NCI-H187 treated with DMSO at 0.1 percent for 48 hours (cell line): Measurements from ENCODE around the gene UTP3.
"Not testable (repeated sequence)": the region's sequence is repeated elsewhere in the genome, so short reads cannot be mapped to it uniquely, and the experiment has no call there.

Source experiments
- DNase-seq: peaks from one replicate; lab custom pipeline; 2025; lab: John Stamatoyannopoulos, UW

The UTP3 gene

DNA sequence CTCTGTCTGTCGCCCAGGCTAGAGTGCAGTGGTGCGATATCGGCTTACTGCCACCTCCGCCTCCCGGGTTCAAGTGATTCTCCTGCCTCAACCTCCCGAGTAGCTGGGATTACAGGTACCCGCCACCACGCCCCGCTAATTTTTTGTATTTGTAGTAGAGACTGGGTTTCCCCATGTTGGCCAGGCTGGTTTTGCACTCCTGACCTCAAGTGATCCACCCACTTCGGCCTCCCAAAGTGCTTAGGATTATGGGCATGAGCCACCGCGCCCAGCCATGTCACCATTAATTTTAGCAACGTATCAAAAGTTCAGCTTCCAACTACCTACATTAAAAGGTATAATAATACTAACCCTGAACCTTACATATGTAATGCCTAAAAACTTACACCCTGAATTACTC is 940 bp upstream of the UTP3 start:
- no peak for DNase-seq

DNA sequence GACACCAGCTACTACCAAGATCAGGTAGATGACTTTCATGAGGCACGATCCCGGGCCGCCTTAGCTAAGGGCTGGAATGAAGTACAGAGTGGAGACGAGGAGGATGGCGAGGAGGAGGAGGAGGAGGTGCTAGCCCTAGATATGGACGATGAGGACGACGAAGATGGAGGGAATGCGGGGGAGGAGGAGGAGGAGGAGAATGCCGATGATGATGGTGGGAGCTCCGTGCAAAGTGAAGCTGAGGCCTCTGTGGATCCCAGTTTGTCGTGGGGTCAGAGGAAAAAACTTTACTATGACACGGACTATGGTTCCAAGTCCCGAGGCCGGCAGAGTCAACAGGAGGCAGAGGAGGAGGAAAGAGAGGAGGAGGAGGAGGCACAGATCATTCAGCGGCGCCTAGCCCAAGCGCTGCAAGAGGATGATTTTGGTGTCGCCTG is 481 bp downstream of the UTP3 start:
- DNase-seq, result no peak

DNA sequence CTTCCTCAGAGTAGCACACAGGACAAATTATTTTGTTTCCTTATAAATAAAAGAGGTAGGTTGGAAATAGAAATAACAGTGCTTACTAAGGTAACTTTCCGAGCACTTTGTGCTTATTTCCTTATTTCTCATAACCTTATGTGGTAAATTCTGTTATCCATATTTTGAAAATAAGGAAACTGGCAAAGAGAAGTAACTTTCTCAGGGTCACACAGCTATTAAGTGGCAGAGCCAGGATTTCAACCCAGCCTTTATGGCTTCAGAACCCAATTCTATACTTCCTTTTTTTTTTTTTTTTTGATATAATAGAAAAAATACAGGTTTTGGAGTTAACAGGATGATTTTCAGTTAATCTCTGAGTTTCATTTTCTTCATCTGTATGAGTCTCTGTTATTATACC is 3.3 kb downstream of the UTP3 start:
- no peak for DNase-seq

DNA sequence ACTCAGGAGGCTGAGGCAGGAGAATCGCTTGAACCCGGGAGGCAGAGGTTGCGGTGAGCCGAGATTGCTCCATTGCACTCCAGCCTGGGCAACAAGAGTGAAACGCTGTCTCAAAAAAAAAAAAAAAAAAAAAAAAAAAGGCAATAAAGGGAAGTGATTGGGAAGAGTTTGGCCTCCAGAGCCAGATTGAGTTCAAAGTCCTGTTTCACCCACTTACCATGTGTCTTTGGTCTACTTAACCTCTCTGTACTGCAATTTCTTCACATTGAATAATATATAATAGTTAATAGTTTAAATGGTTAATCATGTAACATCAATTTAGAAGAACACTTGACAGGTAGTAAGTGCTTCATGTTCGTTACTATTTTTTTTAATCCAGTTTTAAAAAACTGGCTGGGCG is 6.3 kb downstream of the UTP3 start:
- DNase-seq, result not testable (repeated sequence)

DNA sequence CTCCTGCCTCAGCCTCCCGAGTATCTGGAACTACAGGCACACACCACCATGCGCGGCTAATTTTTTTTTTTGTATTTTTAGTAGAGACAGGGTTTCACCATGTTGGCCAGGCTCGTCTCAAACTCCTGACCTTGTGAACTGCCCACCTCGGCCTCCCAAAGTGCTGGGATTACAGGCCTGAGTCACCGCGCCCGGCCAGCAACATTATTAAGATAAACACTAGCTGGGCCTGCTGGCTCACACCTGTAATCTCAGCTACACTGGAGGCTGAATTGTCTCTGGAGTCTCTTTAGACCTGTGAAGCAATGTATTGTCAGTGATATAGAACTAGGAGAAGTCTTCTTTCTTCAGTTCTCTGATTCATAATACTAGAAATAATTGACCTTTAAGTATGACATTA is 10.1 kb downstream of the UTP3 start:
- DNase-seq, result not testable (repeated sequence)

DNA sequence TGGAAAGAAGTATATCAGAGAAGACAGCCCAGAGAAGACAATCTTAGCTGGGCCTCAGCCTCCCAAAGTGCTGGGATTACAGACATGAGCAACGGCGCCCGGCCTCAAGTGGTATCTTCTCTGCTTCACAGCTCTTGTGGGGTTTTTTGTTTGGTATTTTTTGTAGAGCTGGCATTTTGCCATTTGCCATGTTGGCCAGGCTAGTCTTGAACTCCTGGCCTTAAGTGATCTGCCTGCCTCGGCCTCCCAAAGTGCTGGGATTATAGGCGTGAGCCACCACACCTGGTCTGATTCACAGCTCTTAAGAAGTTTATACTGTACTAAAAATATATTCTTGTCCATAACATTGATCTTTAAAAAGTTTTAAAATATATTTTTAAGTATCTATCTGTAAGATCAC is 12.4 kb downstream of the UTP3 start:
- no peak for DNase-seq

DNA sequence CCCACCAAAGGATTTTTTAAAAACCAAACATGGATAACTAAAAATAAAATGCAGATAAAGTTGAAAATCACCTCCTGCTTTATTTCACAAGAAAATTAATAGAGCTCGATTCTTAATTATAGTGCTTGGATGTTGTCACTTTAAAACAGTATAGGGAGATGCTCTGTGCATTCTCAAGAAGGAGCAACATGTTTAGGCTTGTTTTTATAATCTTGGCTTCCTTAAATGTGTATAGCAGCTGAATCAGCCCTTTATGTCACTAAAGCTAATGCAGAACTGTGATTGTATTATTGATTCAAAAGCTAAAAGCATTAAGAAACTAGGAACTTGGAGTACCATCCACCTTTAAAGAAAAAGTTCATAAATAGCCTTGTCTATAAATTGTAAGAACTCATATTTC is 12.9 kb downstream of the UTP3 start:
- DNase-seq, result no peak

DNA sequence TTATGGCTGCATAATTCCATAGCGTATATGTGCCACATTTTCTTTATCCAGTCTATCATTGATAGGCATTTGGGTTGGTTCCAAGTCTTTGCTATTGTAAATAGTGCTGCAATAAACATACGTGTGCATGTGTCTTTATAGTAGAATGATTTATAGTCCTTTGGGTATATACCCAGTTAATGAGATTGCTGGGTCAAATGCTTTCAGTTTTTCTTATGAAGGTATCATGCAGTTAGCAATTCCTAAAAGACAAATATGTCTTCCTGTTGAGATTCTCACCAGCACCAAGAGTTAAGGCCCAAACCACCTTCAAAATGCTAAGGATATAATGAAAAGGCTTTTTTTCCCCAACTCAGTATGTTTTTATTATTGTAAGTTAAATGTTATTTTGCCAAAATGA is 14.3 kb downstream of the UTP3 start:
- not testable (repeated sequence) for DNase-seq

DNA sequence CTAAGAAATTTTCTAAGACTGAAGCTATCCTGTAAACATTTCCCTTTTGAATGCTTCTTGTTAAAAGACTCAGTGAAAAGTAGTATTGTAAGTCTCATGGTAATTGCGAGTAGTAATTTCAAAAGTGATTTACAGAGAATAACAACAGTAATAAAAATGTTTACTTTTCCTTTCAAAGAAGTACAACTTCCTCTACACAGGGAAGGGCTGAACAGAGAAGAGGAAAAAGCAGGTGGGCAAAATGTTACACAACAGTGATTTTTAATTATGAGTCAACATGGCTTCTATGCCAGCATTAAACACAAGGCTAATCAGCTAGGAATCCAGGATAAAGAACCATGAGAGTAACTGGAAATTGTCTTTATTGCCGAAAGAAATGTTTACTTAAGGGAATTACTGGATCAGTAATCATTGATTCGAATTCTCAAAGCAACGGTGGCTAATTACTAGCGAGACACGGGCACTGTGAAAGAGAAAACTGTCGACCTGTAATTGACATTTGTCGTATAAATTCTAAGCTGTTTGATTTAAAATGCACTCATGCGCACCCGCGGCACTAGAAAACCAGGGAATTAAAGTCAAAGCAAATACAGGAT is 15.4 kb downstream of the UTP3 start:
- DNase-seq, result no peak

DNA sequence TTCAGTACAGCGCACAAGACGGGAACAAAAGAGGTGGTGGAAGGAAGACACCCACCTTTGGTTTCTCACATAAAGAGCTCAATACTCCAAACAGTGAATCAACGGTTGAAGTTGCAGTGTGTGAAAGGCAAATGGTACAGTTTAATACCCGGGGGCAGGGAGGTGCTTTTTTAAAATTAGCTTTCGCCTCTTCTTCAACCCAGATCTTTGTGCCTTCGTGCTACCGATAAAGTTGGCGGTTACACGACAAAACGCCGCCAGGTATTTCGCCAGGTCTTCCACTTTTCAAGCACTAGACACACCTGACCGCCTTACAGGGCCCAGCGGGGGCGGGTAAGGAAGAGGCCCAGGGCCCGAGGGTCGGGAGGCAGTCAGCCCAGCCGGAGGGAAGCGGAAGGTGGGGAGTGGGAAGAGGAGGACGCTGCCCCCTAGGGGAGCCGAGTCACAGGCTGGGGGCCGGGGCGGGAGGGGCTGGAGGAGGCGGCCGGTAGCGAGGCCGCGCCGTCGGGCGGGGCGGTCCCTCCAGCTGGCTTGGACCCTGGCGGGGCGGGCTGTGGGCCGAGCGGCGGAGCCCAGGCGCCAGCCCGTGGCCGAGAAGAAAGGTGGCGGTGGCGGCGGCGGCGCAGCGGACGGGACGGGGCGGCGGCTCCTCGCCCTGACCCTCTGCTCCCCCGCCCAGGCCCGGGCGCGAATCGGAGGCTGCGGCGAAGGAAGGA is 16.0 kb downstream of the UTP3 start:
- peak; percentile 56 for DNase-seq

DNA sequence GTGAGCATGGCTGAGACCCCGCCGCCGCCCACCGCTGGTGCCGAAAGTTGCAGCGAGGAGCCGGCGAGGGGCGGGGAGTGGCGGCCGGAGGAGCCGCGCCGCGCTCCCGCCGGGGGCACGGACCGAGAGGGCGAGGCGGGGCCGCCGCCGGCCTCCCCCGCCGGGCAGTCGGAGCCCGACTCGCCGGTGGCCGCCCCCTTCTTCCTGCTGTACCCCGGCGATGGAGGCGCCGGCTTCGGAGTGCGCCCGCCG is 16.5 kb downstream of the UTP3 start:
- DNase-seq, result no peak

DNA sequence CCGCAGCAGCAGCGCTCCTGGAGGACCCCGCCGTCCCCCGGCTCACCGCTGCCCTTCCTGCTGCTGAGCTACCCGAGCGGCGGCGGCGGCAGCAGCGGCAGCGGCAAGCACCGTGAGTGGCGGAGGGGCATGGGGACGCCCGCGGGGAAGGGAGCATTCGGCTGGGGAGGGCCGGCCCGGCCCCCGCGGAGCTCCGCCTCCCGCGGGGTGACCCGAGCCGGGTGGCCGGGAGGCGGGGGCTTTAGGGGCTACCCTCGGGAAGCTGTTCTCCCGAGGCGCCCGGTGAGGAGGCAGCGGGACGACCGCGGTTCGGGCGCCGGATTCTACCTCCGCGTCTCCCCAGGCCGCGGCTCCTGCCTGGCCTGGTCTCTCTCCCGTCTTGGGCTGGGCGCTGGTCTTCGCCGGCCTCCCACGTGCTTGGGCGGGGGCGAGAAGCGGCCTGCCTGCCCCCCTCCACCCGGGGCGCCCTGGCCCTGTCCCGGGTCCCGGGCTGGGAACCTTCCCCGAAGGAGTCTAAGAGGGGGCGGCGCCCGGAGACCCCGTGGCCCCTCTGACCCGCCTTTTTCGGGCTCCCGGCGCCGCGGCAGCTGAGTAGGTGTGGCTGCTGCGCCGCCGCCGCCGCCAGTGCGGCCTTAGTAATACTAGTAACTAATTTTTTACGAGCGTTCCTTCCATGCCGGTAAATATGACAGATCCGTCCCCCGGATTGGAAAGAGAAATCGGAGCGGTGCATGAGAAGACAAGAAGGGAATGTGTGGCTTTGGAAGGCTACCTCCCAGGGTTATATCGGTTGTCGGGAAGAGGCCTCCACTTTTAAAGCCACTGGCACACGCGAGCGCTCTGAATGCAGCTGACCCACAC is 17.1 kb downstream of the UTP3 start:
- DNase-seq, result peak; percentile 30

DNA sequence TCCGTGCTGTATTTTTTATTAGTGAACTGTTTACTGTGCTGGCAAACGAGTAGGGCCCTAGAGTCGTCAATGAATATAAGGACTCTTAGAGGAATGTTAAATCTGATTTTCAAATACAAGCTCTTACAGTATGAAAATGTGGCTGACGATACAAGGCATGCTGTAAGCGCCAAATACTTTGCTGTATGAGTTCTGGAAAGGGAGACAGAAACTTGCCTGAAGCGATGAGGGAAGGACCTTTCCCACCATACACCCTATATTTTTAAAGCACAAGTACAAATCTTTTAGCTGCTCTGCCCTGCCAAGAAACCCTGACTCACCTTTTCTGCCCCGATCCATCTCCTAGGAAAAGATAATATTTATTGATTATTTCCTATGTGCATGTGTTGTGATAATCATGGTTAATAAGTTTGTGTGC is 17.7 kb downstream of the UTP3 start:
- no peak for DNase-seq

DNA sequence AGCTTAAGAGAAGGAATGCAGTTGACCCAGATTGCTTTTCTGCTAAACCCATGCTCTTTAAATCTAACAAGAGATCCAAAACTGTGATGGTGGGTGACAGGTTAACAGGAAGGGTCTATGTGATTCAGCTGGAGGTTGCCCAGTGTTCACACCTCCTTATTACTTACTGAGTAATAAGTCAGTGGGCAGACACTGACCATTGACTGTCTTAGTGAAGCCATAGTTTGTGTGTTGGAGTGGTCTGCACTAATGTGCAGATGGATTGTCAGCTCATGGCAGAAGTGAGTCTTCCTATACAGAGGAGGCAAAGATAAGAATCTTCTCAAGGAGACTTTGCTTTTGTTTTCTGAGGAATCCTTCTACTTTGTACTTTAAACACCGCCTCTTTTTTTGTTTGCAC is 18.2 kb downstream of the UTP3 start:
- no peak for DNase-seq

DNA sequence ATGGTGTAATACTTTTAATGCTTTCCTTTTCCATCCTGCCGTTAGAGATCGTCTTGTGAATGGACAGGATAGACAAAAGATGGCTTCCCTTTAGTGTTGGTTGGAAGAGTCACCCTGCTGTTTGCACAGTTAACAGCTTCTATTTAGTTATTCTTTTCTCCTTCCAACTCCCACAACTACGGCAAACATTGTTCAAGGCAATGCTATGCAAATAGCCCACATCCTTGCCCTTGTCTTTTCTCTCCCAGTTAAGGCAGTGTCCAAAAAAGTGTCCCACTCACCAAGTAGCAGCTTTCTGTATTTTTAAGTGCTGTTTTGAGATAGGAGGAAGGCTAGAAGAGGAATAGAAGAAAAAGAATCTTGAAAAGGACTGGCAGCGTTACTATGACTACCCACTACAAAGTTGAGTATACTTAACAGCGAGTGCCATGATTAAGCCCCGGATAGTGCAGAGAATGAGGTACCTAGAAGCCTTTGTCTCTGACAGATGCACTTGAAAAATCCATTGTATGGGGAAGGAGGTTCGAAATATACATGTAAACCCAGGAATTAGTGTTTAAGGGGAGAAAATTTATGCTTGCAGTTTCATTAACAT is 21.4 kb downstream of the UTP3 start:
- peak; percentile 70 for DNase-seq

DNA sequence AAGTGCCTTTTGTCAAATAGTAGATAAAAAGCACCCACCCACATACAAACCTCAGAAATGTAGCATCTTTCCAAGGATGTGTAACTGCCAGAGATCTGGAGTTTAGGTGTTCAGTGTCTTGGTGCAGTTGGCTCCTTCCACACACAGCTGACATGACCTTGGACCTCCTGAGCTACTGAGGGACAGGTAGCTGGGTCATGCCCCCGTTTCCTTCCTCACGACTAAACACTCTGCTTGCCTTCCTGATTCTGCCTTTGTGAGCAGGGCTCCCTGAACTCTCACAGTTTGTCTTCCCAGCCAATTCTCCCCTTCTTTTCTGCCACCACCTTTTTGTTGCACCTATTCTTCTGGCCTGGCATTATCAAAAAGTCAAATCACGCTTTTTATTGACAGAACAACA is 23.3 kb downstream of the UTP3 start:
- DNase-seq, result no peak

DNA sequence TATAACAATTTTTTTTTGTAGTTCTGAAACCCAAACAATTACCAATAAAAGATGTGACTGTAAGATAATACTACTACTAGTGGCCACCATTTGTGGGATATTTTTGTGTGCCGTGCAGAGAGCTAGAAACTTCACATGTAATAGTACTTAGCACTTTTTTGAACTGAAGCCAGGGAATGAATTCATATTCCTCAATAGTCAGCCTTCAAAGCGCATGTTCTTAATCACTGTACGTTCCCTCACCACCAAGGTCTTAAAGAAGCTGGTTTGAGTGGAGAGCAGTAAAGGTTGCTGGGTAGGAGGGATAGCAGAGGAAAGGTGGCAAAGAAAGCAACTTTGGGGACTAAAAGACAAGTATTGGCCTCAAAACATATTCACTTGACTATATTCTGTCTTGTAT is 23.8 kb downstream of the UTP3 start:
- DNase-seq, result no peak

DNA sequence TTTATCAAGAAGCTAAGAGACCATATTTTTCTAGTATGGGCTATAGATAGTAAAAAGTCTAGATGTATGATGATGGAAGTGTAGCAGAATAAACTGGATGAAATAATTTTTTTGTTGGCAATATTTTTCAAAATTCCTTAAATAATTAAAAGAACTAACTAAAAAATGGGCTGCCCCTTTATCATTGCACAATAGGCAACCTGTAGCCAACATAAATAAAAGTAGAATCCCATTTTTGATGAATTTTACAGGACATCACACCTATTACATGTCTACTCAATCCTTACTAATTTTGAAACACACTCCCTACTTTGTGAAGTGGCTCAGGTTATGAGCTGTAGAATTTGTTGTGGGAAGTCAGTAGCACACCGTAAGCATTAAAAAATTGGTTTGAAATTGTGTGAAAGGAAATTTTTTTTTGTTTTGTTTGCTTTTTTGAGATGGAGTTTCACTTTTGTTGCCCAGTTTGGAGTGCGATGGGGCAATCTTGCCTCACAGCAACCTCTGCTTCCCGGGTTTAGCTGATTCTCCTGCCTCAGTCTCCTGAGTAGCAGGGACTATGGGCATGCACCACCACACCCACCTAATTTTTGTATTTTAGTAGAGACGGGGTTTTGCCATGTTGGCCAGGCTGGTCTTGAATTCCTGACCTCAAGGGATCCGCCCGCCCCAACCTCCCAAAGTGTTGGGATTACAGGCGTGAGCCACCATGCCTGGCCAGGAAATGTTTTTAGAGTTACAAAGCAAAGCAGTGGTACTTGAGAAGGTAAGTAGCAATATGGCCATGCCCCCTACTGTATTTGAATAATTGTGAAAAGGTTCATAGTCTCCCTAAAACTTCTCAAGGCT is 24.5 kb downstream of the UTP3 start:
- no peak for DNase-seq

DNA sequence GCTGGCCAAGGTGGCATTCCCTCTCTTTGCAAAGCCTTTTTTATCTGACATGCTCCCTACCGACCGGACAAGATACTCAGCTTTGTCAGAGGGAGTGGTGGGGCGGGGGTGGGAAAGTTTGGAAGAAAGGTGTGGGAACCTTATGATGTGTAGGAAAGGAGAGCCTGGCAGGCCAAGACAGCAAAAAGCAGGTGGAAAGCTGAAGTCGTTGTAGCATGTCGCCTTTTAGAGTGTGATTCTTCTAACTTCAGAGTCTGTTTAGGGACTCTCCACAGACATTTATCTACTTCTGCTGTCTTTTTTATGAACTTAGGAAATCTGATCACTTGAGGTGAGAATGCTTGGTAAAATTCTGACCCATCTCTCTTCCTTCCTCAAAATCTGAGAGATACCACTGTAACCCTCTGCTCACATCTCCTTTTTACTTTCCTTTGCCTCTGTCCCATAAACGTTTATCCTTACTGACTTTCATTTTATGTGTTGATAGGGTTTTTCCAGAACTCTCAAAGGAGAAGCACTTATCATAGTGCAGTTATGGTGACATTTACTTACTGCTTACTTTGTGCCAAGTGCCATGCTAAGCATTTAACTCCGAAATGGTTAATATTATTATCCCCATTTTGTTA is 25.2 kb downstream of the UTP3 start:
- DNase-seq, result no peak

DNA sequence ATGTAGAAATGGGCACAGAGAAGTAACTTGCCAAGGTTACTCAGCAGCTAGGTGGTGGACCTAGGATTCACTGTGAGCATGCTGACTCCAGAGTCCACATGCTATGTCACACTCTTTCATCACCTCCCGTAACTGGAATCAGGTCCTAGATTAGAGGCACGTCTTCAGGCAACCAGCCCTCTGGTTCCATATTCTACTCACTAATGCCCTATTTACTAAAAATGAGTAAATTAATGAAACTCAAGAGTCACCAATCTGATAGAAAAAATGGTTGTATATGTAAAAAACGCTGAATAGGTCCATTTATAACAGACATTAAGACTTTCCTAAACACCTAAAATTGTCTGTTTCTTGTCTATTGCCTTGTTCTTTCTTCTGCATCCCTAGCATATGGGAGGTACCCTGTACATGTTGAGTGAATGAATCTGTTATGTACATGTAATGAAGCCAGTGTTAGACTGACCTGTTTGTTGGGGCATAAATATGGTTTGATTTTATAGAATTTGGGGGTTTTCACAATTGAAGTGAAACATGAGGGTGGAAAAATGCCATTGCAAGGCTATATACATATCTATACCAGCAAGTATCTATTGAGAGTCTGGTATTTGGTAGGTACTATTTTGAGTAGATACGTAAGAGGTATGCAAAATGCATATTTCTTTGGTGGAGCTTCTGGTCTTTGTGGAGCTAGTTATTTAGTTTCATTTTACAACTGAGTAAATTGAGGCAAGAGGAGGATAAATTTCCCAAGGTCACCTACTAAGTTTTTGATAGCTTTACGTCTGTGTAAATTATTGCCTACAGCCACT is 26.0 kb downstream of the UTP3 start:
- DNase-seq, result no peak

DNA sequence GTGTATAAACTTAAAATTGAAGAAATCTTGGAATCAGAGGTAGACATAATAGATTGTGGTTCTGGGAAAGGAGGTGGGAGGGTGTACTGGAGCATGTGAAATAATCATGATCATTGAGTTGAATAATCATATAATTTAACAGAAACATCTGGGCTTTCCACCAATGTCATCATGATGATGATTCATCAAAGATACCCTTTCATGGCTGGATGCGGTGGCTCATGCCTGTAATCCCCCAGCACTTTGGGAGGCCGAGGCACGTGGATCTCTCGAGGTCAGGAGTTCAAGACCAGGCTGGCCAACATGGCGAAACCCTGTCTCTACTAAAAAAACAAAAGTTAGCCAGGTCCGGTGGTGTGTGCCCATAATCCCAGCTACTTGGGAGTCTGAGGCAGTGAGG is 26.8 kb downstream of the UTP3 start:
- DNase-seq, result no peak
